Endothelial cell of umbilical vein (primary cell): Measurements from ENCODE around the gene GRM8. TPM values are rescaled to one million over a fixed set of nuclear protein-coding genes. Genes with fewer than 3 reads are reported as not detected.

ENCODE experiments used
- BruUV-seq: library from RNA; stranded (reverse); fragments of 400-500 nt; replicated peaks from 2 replicates; lab custom pipeline; 2021; lab: Mats Ljungman, UMichigan
- CTCF ChIA-PET: fragments of 300-600, 350-600 bp; sonication (Branson Sonifier 250); formaldehyde crosslinking; loops from one replicate; lab custom pipeline; 2021; ENCODE audit warnings: antibody characterized with exemption, inconsistent platforms; lab: Charles Lee
- POLR2A ChIA-PET: fragments of 300-600, 350-600 bp; sonication (Branson Sonifier 250); formaldehyde crosslinking; loops from one replicate; lab custom pipeline; 2021; ENCODE audit warnings: antibody characterized with exemption, inconsistent platforms; lab: Charles Lee
- DNase-seq: peaks from one replicate; pipeline ENCODE4 v3.0.0-alpha.2; 2011; ENCODE audit warnings: low read depth, low spot score
- FAIRE-seq: peaks from 2 replicates; lab custom pipeline; 2011; peaks lifted over from hg19 to GRCh38; lab: Jason Lieb, UNC
- H2AFZ ChIP-seq: 2 replicates; pipeline ENCODE4 v1.6.0; 2012; ENCODE audit warnings: low read depth, low read length, control low read depth, inconsistent platforms
- H3K27ac ChIP-seq: 2 replicates; pipeline ENCODE4 v1.5.1; 2011; ENCODE audit warnings: low read depth, mild to moderate bottlenecking, control low read depth, low read length, moderate library complexity; ENCODE audit not compliant: insufficient read depth
- H3K27me3 ChIP-seq, 2 experiments: 2 replicates each; pipeline versions ENCODE4 v1.6.0 to v1.6.1; 2011; ENCODE audit warnings: low read length in 2 of 2, mixed read lengths in 1 of 2; ENCODE audit not compliant: control insufficient read depth in 2 of 2, insufficient read depth in 2 of 2
- H3K36me3 ChIP-seq, 2 experiments: 2 replicates in 1 of 2; 3 replicates in 1 of 2; pipeline ENCODE4 v1.5.1; 2011; ENCODE audit warnings: low read length in 2 of 2, mild to moderate bottlenecking in 1 of 2, moderate library complexity in 1 of 2; ENCODE audit not compliant: control insufficient read depth in 2 of 2, insufficient read depth in 2 of 2; ENCODE audit errors: extremely low read depth in 1 of 2
- H3K4me1 ChIP-seq: 3 replicates; pipeline ENCODE4 v1.5.1; 2011; ENCODE audit warnings: mild to moderate bottlenecking, low read length; ENCODE audit not compliant: control insufficient read depth, insufficient read depth; ENCODE audit errors: extremely low read depth
- H3K4me2 ChIP-seq: 2 replicates; pipeline ENCODE4 v1.6.1; 2011; ENCODE audit warnings: low read length, control low read depth, mixed read lengths; ENCODE audit not compliant: insufficient read depth
- H3K4me3 ChIP-seq, 3 experiments: fragments of 200-600 bp in 1 of 3; sonication (generic), shearing (Covaris generic) in 1 of 3; replicated peaks in 1 of 3; 2 replicates each; pipeline ENCODE4 v1.5.1; 2011 to 2016; ENCODE audit warnings: control low read depth in 3 of 3, low read length in 3 of 3, mild to moderate bottlenecking in 2 of 3, inconsistent platforms in 1 of 3, low read depth in 1 of 3, moderate library complexity in 1 of 3; ENCODE audit not compliant: insufficient read depth in 1 of 3
- H3K79me2 ChIP-seq: 2 replicates; pipeline ENCODE4 v1.6.0; 2012; ENCODE audit warnings: low read length, inconsistent platforms; ENCODE audit not compliant: control insufficient read depth, insufficient read depth
- H3K9ac ChIP-seq: replicated peaks from 2 replicates; pipeline ENCODE3; 2011; ENCODE audit warnings: low read length, control low read depth; ENCODE audit not compliant: insufficient read depth; ENCODE audit errors: extremely low read depth
- H3K9me1 ChIP-seq: replicated peaks from 3 replicates; pipeline ENCODE4 v1.6.0; 2011; ENCODE audit warnings: mild to moderate bottlenecking, low read length; ENCODE audit not compliant: control insufficient read depth, insufficient read depth; ENCODE audit errors: extremely low read depth
- H3K9me3 ChIP-seq: replicated peaks from 2 replicates; pipeline ENCODE4 v1.5.1; 2012; ENCODE audit warnings: low read length, inconsistent platforms; ENCODE audit not compliant: control insufficient read depth, insufficient read depth
- H4K20me1 ChIP-seq: replicated peaks from 2 replicates; pipeline ENCODE3; 2011; ENCODE audit warnings: mild to moderate bottlenecking, low read length; ENCODE audit not compliant: control insufficient read depth, insufficient read depth; ENCODE audit errors: extremely low read depth
- CTCF ChIP-seq, 2 donors: IDR thresholded peaks; 1 replicate in 1 of 2; 2 replicates in 1 of 2; pipeline ENCODE4 v1.5.1; 2011; ENCODE audit warnings: low read length in 2 of 2, mild to moderate bottlenecking in 2 of 2, moderate library complexity in 2 of 2, control low read depth in 1 of 2, inconsistent platforms in 1 of 2, low read depth in 1 of 2; ENCODE audit not compliant: insufficient read depth in 1 of 2; ENCODE audit errors: extremely low read depth in 1 of 2
- EZH2 ChIP-seq: IDR thresholded peaks from 2 replicates; pipeline ENCODE4 v1.6.1; 2012; ENCODE audit warnings: borderline replicate concordance, low read depth, mild to moderate bottlenecking, moderate library complexity, low read length, inconsistent platforms; ENCODE audit not compliant: severe bottlenecking
- FOS ChIP-seq: IDR thresholded peaks from 2 replicates; pipeline ENCODE4 v1.6.1; 2011; ENCODE audit warnings: mild to moderate bottlenecking, low read length, moderate library complexity, borderline replicate concordance; ENCODE audit not compliant: insufficient read depth
- GATA2 ChIP-seq: IDR thresholded peaks from 2 replicates; pipeline ENCODE4 v1.7.0; 2011; ENCODE audit warnings: low read depth, mild to moderate bottlenecking, moderate library complexity, mixed read lengths, low read length; ENCODE audit not compliant: insufficient read length, insufficient read depth
- MAX ChIP-seq: IDR thresholded peaks from 2 replicates; pipeline ENCODE4 v1.6.1; 2011; ENCODE audit not compliant: insufficient read depth, insufficient read length
- MYC ChIP-seq: IDR thresholded peaks from one replicate; pipeline ENCODE4 v1.6.1; 2011; ENCODE audit warnings: mild to moderate bottlenecking, low read depth, low read length
- POLR2A ChIP-seq: IDR thresholded peaks from 2 replicates; pipeline ENCODE4 v1.6.1; 2012; ENCODE audit warnings: low read depth, mild to moderate bottlenecking, control low read depth, low read length
- POLR2AphosphoS5 ChIP-seq: IDR thresholded peaks from 2 replicates; pipeline ENCODE4 v1.6.1; 2012; ENCODE audit warnings: low read depth, mild to moderate bottlenecking, control low read depth, low read length, moderate library complexity; ENCODE audit not compliant: insufficient read depth
- dilution Hi-C: fragments of 300-500 bp; cut with MboI; formaldehyde crosslinking; loops from one replicate; pipeline ENCODE4 v1.15.0; 2019; ENCODE audit warnings: low sequenced_read_pairs; ENCODE audit not compliant: extremely low pct_ligation_motif_present
- intact Hi-C: fragments of 100-400 bp; cut with micrococcal nuclease; formaldehyde crosslinking; loops from one replicate; pipeline ENCODE4 v1.10.0; 2022
- polyA plus RNA-seq, 4 experiments: library from polyadenylated mRNA; depleted of rRNA in 3 of 4; stranded (reverse) in 3 of 4; unstranded in 1 of 4; fragments of >200 nt; gene quantifications; 2 replicates each; pipeline versions ENCODE4 v1.2.1 to v1.2.3, GENCODE V29; 2011 to 2012; ENCODE audit warnings: missing spikeins in 1 of 4
- total RNA-seq: library from RNA; stranded (reverse); gene quantifications from 2 replicates; pipeline ENCODE4 v1.2.3, GENCODE V29; 2021

Gene GRM8
- total and polyA plus RNA-seq, 2 donors (not counting 3 experiments of a cell fraction or from before 2014, with no cell fraction given): not detected

- Histone ChIP-seq H3K9me3 (no peaks in the 10 kb centered on the region), H3K4me1 (peaks cover 9% of the 10 kb centered on the region), H3K27ac (no peak overlapping the region), H3K4me3 (no peak overlapping the region), H3K4me2 (peak overlapping the region; percentile 68), H3K9me1 (no peaks in the 10 kb centered on the region), H3K27me3 (peaks cover 39 to 58% of the 10 kb centered on the region in 2 experiments), H4K20me1 (no peaks in the 10 kb centered on the region), H3K36me3 (no peaks in the 10 kb centered on the region), H2AFZ (no peak overlapping the region), H3K9ac (no peak overlapping the region), H3K79me2 (no peaks in the 10 kb centered on the region)
- no peak for FAIRE-seq
- no TSS peak for BruUV-seq
- intact Hi-C loops (loop anchor here (1.0 to 5.0 kb wide), 4 partner anchors 141 to 550 kb away; partner anchors contain the start of genes ARF5, GCC1 and ZNF800), dilution Hi-C loops (no loop called here)
- CTCF ChIA-PET: interaction anchor here (0.5 to 4.6 kb wide), 4 partner anchors 10 to 958 kb away, joined by 3 to 30 read pairs (median 6); no protein-coding TSS in a partner anchor
- no peak for DNase-seq
- no peak for TF ChIP-seq MAX
- TF ChIP-seq EZH2: peak; percentile 86
- POLR2A ChIA-PET: no interaction called here
Measured at GRCh38 chr7:127251465-127252376, 1.0 kb downstream of the GRM8 start.

GRCh38 chr7:127251036-127251464, 1.7 kb downstream of the GRM8 start:
- Histone ChIP-seq H3K4me2 (no peak overlapping the region), H3K79me2 (no peaks in the 10 kb centered on the region), H3K4me3 (no peak overlapping the region), H3K27me3 (peaks cover 39 to 57% of the 10 kb centered on the region in 2 experiments), H3K9me1 (no peaks in the 10 kb centered on the region), H3K9me3 (no peaks in the 10 kb centered on the region), H4K20me1 (no peaks in the 10 kb centered on the region), H3K36me3 (no peaks in the 10 kb centered on the region), H3K9ac (no peak overlapping the region), H2AFZ (no peak overlapping the region), H3K27ac (no peak overlapping the region), H3K4me1 (peaks cover 9% of the 10 kb centered on the region)
- POLR2A ChIA-PET: no interaction called here
- CTCF ChIA-PET: interaction anchor here (0.5 to 2.7 kb wide), 3 partner anchors 9 to 448 kb away, joined by 3 to 6 read pairs (median 3); no protein-coding TSS in a partner anchor
- no peak for TF ChIP-seq GATA2
- no peak for TF ChIP-seq MAX
- TF ChIP-seq CTCF (IDR thresholded peaks at IDR 0.05; ENCODE audit: extremely low read depth in 1 of 2, insufficient read depth in 1 of 2, low read depth in 1 of 2, low read length in 2 of 2): no peak
- no peak for TF ChIP-seq POLR2AphosphoS5
- TF ChIP-seq EZH2: no peak
- TF ChIP-seq POLR2A: no peak
- TF ChIP-seq MYC: no peak
- TF ChIP-seq FOS: no peak
- intact Hi-C loops (loop anchor here (5.0 kb wide), 2 partner anchors 141 to 336 kb away; partner anchors contain the start of genes ARF5, GCC1 and ZNF800), dilution Hi-C loops (no loop called here)
- FAIRE-seq (no peak), DNase-seq (no peak)
- BruUV-seq: no TSS peak
